Neural crest cell (in vitro differentiated cells): ENCODE measurements around the gene PPFIBP1. TPM values are rescaled to one million over a fixed set of nuclear protein-coding genes. Genes with fewer than 3 reads are reported as not detected.

Source experiments
- DNase-seq: peaks from one replicate; pipeline ENCODE4 v3.0.0; 2021; ENCODE audit warnings: low read depth, mixed read lengths, low spot score
- H3K27ac Mint-ChIP-seq: one replicate; pipeline ENCODE4 v1.8.0; 2021; ENCODE audit warnings: mild to moderate bottlenecking, mixed read lengths; ENCODE audit not compliant: unreplicated experiment
- H3K27me3 Mint-ChIP-seq: 2 replicates; pipeline ENCODE4 v1.8.0; 2021; ENCODE audit warnings: low read depth, mild to moderate bottlenecking, mixed read lengths
- H3K36me3 Mint-ChIP-seq: 2 replicates; pipeline ENCODE4 v1.8.0; 2021; ENCODE audit warnings: low read depth, mild to moderate bottlenecking, mixed read lengths
- H3K4me1 Mint-ChIP-seq: 2 replicates; pipeline ENCODE4 v1.8.0; 2021; ENCODE audit warnings: mixed read lengths
- H3K4me3 Mint-ChIP-seq: one replicate; pipeline ENCODE4 v1.8.0; 2021; ENCODE audit warnings: mild to moderate bottlenecking, mixed read lengths
- H3K9me3 Mint-ChIP-seq: 2 replicates; pipeline ENCODE4 v1.8.0; 2021; ENCODE audit warnings: mixed read lengths
- CTCF ChIP-seq: fragments of 200-600 bp; sonication (generic); conservative IDR thresholded peaks from 2 replicates; pipeline ENCODE4 v1.5.0; 2021; ENCODE audit warnings: antibody characterized with exemption, mild to moderate bottlenecking
- total RNA-seq: library from RNA; stranded (reverse); gene quantifications from 2 replicates; pipeline ENCODE4 v1.2.1, GENCODE V29; 2021

The PPFIBP1 gene
- total RNA-seq, 1 donor from 2014 or later: 47.5 TPM

DNA sequence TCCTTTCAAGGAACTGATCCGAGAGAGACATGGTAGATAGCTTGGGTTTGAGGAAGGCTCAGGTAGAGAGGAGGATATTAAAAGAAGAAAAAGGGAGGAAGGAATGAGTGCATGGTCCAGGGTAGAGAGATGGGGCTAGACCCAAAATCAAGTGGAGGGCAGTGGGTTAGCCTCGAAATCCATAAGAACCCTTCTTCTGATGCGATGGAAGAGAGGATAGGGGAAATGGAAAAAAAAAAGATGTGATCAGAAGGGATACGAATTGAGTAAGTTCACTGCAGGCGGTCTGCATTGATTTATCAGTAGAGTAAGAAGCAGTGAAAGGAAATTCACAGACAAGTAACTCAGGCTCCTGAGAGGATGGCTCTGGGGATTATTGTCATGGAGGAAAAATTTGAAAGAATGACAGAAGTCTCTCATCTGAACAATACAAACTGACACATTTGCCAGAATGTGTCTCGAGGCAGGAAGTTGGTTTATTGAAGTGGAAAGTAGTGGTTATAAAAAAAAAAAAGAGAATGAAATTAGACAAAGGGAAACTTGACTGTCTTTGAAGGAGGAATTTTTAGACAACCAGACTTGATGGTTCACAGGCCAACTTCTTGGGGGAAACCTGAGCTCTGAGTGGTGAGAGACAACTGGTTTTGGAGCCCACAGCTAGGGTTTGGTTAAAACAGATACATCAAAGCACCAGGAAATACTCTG is 10.2 kb downstream of the PPFIBP1 start:
- no peak overlapping the region for H3K4me3 Mint-ChIP-seq
- H3K27me3 Mint-ChIP-seq: no peaks in the 10 kb centered on the region
- TF ChIP-seq CTCF: no peak

DNA sequence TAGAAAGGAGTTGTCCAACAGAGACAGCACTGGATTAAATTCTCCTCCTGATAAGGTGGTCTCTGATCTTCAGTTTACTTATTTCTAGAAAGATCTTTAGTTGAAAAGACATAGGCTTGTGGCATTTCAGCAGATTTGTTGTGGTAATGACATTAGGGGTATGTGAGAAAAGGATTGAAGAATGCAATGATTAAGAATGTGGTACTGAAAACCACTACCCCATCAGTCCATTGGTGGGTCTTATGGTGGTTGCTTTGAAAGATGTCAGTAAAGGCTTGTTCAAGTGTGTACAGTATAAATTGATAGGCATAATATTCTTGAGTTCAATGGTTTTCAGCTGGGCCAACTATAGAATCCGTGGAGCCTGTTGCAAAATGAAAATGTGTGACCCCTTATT is 10.8 kb downstream of the PPFIBP1 start:
- TF ChIP-seq CTCF: no peak
- Mint-ChIP-seq H3K27me3 (no peaks in the 10 kb centered on the region), H3K4me1 (peaks cover 23% of the 10 kb centered on the region), H3K9me3 (peaks cover 4% of the 10 kb centered on the region), H3K27ac (no peak overlapping the region), H3K4me3 (no peak overlapping the region), H3K36me3 (peaks cover 20% of the 10 kb centered on the region)
- DNase-seq: no peak

More for the DNA sequence above, 10.2 kb downstream of the PPFIBP1 start:
- Mint-ChIP-seq H3K27ac (peak overlapping the region; percentile 7), H3K4me1 (peaks cover 23% of the 10 kb centered on the region), H3K36me3 (peaks cover 20% of the 10 kb centered on the region), H3K9me3 (peaks cover 4% of the 10 kb centered on the region)
- DNase-seq: no peak

DNA sequence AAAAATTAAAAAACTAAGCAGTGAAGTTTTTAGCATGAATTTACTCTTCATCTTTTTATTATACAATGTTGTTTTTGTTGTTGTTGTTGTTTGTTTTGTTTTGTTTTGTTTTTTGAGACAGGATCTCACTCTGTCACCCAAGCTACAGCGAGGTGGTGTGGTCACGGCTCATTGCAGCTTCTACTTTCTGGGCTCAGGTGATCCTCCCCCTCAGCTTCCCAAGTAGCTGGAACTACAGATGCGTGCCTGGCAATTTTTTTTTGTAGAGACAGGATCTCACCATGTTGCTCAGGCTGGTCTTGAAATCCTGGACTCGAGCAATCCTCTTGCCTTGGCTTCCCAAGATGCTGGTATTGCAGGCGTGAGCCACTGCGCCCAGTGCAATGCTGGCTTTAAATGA is 11.3 kb downstream of the PPFIBP1 start:
- Mint-ChIP-seq H3K9me3 (peaks cover 4% of the 10 kb centered on the region), H3K4me1 (peaks cover 18% of the 10 kb centered on the region), H3K4me3 (no peak overlapping the region), H3K27me3 (no peaks in the 10 kb centered on the region), H3K27ac (no peak overlapping the region), H3K36me3 (peaks cover 20% of the 10 kb centered on the region)
- DNase-seq: no peak
- no peak for TF ChIP-seq CTCF

DNA sequence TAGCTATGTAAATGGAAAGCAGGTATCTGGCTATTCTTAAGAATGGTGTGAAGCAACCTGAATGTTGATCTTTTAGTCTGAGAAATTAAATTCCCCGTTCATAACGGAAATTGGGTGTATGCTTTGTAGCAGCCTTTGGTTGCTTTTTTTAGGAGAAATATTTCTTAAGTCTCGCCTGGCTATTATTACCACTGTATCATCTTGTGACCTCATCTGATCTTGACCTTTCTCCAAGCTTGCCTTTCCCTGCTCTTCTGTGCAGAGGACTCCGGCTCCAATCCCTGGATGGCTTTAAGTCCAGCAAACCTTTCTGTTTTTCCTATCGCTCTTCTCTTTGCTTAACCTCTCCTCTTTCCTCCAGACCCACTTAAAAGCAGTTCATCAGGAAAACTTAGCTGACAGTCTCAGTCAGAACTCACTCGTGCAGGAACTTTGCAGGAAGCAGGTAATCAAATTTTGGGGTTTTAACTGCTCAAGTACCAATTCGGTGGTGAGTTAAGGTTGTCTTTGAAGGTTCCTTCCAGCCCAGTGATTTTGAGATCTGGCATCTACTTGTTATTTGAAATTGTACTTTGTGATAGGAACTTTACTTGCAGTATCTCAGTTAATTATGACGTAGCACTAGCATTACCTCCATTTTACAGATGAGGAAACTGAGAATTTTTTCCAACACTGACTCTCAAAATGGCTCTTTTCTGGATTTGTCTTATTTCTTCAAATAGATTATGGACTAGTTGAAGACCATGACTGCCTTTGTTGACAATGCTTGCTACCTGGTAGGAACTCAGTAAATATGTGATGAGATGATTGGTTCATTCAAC is 14.1 kb downstream of the PPFIBP1 start:
- Mint-ChIP-seq H3K9me3 (peaks cover 4% of the 10 kb centered on the region), H3K4me3 (no peak overlapping the region), H3K27ac (no peak overlapping the region), H3K27me3 (no peaks in the 10 kb centered on the region), H3K36me3 (peaks cover 20% of the 10 kb centered on the region), H3K4me1 (peaks cover 15% of the 10 kb centered on the region)
- no peak for TF ChIP-seq CTCF
- DNase-seq: no peak

- Mint-ChIP-seq H3K9me3 (peaks cover 4% of the 10 kb centered on the region), H3K27me3 (no peaks in the 10 kb centered on the region), H3K27ac (no peak overlapping the region), H3K4me1 (peaks cover 7% of the 10 kb centered on the region), H3K36me3 (peaks cover 16% of the 10 kb centered on the region), H3K4me3 (no peak overlapping the region)
- no peak for DNase-seq
- TF ChIP-seq CTCF: no peak
Measured at GRCh38 chr12:27539191-27539631, 15.2 kb downstream of the PPFIBP1 start.
